ENCODE data around the gene SH3RF1.

- TF ChIP-seq CTCF (IDR thresholded peaks at IDR 0.05) (no peak), POLR2A (IDR thresholded peaks at IDR 0.05; ENCODE audit: low read depth) (no peak), POLR2AphosphoS5 (IDR thresholded peaks at IDR 0.05) (no peak)
Measured at GRCh38 chr4:169275180-169275579, 4.4 kb upstream of the SH3RF1 start.

Measured in esophagus muscularis mucosa (tissue), 3 donors.